GM18867 (cell line): Measurements from ENCODE around the gene RAD50.

Source experiments
- ATAC-seq: cut with Tn5 transposase; IDR thresholded peaks from one replicate; pipeline ENCODE4 v1.9.1; 2021; ENCODE audit warnings: mild to moderate bottlenecking, moderate library complexity; ENCODE audit not compliant: unreplicated experiment

Gene RAD50

DNA sequence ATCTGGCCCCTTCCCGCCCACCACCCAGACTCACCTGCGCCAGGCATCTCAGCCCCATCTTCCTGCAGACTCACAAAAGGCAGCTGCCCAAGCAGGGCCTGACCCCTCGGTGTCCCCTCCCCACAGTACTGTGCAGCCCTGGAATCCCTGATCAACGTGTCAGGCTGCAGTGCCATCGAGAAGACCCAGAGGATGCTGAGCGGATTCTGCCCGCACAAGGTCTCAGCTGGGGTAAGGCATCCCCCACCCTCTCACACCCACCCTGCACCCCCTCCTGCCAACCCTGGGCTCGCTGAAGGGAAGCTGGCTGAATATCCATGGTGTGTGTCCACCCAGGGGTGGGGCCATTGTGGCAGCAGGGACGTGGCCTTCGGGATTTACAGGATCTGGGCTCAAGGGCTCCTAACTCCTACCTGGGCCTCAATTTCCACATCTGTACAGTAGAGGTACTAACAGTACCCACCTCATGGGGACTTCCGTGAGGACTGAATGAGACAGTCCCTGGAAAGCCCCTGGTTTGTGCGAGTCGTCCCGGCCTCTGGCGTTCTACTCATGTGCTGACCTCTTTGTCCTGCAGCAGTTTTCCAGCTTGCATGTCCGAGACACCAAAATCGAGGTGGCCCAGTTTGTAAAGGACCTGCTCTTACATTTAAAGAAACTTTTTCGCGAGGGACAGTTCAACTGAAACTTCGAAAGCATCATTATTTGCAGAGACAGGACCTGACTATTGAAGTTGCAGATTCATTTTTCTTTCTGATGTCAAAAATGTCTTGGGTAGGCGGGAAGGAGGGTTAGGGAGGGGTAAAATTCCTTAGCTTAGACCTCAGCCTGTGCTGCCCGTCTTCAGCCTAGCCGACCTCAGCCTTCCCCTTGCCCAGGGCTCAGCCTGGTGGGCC is 103.1 kb downstream of the RAD50 start:
- no peak for ATAC-seq

DNA sequence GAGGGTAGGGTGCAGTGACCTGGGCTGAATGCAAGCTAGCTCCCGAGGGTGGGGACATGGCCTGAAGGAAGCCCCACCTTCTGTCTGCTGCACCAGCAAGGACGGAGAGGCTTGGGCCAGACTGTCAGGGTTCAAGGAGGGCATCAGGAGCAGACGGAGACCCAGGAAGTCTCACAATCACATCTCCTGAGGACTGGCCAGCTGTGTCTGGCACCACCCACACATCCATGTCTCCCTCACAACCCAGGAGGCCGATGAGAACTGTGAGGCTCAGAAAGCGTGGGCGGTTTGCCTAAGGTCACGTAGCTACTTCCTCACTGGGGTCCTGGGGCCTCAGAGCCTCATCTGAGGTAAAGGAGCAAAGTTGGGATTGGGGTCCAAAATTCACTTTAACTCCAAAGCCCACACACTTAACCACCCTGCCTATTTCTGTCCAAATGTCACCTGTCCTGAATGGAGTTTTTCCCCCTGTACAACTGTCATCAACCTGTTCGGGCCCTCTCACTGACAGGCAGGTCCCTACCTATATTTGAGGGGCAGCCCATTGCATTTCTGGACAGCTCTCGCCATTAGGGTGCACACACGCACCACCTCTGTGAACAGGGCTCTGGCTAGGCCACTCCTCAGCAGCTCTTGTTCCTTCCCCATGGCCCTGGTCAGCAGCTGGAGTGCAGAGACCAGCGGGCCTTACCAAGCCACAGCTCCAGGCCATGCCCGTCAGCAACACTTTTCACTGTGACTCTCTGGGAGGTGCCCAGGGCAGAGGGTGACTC is 104.6 kb downstream of the RAD50 start:
- no peak for ATAC-seq

DNA sequence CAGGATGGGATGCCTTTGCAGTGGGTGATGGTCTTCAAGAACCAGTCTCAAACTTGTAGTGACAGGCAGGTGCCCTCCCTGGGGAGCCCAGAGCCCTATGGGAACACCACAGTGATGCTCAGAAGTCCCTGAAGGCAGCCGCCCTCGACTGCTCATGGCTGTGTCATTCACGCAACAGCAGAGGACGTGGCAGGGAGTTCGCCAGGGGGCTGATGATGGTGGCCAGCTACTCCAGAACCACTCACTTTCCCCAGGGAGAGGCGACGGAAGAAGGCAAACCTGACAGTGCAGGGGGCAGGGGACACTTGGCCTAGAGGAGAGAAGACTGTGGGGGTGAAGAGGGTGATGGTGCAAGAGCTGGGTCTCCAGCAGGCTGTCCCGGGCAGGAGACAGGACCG is 105.2 kb downstream of the RAD50 start:
- no peak for ATAC-seq

DNA sequence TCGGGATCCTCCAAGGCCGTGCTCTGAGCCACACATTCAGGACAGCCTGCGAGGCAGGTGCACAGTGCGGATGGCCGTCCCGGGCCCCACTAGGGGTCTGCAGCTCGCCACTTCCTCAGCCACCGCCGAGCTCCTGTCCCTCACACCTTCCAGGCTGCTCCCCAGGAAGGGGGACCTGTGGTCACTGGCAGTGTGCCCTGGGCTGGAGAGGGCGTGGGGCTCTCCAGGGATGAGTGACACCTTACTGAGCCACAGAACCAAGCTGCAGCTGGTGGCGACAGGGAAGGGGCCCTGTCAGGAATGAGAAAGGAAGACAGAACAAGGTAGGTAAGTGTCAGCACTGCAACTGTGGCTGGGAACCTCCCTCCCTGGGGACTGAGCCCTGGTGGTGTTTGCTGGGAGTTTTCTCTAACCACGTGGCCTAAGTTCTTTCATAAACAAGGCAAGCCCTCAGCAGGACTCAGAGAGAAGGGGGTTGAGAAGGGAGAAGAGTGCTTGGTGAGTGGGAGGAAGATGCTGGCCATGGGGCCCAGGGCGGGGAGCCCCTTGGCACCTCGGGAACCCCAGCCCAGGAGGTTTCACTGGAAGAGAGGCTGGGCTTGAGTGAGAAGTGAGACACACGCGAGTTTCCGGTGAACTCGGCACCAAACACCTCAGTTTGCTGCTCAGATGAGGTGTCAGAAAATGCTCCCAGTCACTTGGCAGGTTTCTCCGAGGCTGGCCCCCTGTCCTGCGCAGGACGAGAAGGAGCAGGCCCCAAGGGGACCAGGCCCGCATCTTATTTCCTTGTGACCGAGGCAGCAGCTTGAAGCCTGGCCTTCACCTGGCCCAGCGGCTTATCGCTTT is 106.4 kb downstream of the RAD50 start:
- ATAC-seq: peak; percentile 53

DNA sequence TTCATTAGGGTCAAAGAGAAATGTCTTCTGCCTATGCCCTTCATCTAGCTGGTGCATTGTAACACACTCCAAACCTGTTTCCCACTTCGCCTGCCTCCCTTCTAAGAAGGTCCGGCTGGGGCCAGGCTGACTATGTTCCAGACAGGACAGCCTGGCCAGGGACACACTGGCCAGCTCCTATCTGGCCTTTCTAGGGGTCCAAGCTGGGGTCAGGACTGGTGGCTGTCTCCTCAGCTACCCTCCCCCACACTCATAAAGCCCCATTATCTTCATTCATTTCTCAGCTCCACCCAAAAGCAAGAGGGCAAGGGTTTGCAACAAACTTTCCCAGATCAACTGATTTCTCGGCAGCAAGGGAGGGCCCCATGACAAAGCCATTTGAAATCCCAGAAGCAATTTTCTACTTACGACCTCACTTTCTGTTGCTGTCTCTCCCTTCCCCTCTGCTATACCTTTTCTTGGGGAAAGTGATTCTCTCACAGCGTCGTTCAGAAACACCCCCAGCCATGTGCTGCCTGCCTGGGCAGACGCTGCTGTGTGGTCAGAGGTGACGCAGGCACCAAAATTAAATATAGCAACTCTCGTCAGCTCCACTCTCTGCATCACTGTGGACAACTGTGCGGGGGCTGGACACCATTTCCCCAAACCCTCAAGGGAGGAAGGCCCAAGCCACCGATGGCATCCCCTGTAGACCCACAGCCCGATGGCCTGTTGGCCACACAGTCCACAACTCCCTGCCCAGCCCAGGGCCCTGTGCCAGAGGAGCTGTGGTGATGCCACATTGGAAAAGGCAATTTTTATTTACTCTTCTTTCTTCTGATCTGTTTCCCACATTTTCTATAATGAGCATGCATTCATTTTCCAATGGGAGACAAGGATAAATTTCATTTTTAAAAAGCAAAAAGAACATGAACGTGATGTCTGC is 107.3 kb downstream of the RAD50 start:
- peak; percentile 66 for ATAC-seq

DNA sequence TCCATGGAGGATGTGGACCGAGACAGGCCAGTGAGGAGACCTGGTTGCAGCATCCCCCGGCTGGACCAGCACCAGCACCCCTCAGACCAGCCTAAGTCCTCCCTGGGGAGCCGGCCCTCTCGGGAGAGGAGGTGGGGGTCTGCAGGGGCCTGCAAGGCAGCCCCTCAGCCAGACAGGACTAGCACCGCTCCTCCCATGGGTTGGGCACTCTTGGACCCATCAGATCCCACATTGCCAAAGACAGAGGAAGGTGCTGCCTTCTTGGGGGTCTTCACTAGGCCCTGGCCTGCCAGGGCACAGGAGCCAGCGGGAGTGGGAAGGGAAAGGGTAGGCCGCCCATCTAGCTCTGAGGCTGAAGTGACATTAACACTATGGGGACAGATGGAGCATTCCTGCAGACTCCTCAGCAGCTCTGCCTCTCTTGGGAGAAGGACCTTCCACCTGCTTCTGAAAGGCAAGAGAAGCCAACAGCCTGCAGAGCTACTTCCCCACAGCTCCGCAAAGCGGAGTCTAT is 108.0 kb downstream of the RAD50 start:
- ATAC-seq: no peak

DNA sequence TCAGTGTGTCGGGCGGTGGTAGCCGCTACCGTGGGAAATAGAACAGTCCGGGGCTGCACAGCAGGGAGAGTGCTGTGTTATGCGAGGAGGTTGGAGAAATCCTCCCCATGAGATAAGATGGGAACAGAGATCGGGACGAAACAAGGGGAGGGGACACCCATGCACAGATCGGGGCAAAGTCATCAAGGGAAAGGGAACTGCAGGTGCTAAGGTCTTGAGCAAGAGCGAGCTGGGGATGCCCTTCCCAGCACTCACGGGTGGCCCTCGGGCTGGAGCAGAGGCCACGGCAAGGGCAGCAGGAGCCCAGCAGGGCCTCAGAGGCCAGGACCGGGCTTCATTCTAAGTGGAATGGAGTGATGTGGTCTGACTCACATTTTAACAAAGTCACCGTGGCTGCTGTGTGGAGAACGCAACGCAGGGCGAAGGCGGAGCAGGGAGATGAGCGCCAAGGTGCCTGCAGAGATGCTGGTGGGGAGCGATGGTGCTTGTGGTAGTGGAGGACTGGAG is 108.8 kb downstream of the RAD50 start:
- ATAC-seq: no peak

DNA sequence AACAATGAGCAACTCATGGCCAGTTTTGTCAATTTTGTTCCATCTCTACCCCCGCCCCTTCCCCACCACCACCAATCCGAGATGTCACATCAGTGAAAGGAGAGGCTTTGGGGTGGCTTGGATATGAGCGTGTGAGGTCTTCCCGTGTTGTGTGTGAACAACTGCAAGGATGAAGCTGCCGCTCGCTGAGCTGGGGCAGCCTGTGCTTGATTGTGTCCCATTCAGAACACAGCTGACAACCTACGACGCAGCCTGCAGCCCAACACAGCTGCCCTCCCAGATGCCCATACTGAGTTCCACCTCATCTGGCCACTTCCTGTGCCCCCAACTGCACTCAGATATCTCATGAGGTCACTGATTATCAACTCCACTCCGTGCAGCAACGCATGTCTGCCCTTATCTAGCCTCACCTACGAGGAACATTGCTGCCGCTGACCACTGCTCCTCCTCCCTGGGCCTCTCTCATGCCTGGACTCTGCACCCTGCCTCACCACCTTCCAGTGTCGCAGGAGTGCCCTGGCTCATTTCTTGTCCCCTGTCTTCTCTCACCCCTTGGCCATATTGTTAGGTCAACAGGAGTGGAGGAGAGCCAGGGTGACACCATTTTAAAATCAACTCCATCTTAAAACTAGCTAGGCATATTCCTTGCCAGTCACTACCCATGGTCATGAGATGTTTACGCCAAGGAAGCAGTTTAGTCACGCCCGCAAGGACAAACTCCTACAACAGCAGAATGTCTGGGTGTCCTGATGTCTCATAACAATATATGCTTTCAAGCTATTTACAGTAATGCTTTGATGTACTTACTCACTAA is 109.7 kb downstream of the RAD50 start:
- no peak for ATAC-seq

DNA sequence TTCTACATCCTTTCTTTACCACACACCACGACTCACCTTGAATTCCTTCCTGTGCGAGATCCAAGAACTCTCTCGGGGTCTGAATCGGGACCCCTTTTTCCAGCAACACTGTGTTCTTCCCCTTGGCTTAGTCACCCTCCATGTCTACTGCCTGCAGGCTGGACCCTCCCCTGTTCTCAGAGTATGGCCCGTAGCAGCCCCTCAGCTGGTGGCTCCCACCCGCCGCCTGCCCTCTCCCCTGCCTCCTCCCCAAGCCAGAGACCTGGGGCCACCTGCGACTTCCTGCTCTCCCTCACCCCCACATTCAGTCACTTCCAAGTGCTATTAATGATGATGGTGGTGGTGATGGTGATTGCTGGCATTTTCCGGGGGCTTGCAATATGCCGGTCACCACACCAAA is 110.5 kb downstream of the RAD50 start:
- no peak for ATAC-seq

DNA sequence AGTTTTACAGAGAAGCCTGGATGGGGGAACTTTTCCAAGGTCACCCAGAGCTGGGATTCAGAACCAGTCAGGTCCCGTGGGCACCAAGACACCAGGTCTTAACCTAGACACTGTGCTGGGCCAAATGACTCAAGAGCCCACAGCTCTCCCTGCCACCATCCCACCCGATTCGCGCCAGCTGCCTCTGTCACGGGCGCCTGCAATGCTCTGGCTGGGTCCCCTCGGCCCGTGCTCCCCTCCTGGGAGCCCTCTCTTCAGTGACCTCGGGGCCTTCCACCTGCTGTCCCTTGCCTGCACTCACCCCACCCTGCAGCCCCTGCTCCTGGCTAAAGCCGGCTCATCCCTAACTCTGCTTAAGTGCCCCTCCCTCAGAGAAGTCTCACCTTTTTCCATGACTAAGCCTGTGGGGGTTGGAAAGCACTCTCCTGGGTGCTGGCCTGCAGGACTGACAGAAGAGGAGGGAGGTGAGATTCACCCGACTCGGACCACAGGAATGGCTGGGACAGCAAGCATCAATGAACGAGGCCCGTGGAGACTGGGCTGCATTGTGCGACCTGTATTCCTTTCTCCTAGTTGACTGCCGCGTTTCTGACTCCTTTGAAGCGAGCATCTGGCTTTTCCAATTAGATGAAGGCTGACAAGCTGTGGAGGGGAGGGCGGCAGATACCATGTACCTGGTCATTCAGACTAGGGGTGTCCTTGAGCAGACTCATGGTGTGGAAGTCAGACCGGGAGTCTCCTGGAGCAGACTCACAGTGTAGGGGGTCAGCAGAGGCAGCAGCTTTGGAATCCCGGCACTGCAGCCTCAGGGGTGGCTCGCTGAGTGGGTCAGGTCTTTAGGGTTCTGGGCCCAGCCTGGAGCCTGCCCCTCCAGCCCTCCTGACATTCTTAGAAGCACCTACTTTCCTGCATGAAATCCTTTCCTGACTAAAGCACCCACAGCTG is 111.3 kb downstream of the RAD50 start:
- ATAC-seq: no peak

DNA sequence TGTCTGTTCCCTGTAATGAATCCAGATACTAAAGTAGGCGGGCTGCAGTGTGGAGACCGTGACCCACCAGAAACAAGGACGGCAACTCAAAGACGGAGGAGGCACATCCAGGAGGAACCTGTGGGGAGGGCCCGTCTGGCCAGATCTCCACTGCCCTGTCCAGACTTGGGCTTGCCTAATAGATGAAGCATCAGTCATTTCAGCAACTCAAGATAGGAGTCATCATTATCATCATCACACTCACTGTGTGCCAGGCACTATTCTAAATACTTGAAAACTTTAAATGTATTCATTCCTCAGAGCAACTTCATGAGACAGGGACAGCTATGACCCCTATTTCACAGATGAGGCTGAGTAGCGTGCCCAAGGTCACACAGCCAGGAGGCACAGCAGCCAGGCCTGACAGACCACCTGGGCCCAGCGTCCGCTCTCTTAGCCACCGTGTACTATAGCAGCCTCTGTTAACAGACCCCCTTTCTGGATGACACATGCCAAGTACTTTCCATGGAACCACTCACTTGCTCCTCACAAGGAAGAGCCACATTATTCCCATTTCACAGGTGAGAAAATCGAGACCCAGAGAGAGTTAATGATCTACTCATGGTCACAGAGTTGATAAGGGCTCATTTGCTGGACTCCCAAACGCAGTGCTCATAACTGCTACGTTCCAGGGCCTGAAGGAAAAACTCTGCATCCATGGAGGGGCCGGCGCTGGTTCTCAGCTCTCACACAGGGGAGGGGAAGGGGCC is 112.1 kb downstream of the RAD50 start:
- no peak for ATAC-seq

DNA sequence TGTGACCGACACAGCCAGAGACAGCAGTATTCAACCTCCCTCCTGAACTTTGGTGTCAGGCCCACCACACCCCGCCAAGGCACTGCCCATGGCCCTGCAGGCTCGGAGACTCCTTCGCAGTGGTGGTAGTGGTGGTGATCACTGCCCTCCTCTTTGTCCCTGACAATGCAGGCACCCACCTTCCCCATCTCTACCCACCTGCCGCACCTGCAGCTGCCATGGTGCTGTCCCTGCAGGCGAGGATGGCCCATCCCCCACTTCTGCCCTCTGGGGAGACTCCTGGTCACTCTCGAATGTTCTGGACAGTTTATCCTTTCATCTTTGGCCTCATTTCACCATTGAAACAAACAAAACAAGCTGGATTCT is 112.7 kb downstream of the RAD50 start:
- no peak for ATAC-seq

DNA sequence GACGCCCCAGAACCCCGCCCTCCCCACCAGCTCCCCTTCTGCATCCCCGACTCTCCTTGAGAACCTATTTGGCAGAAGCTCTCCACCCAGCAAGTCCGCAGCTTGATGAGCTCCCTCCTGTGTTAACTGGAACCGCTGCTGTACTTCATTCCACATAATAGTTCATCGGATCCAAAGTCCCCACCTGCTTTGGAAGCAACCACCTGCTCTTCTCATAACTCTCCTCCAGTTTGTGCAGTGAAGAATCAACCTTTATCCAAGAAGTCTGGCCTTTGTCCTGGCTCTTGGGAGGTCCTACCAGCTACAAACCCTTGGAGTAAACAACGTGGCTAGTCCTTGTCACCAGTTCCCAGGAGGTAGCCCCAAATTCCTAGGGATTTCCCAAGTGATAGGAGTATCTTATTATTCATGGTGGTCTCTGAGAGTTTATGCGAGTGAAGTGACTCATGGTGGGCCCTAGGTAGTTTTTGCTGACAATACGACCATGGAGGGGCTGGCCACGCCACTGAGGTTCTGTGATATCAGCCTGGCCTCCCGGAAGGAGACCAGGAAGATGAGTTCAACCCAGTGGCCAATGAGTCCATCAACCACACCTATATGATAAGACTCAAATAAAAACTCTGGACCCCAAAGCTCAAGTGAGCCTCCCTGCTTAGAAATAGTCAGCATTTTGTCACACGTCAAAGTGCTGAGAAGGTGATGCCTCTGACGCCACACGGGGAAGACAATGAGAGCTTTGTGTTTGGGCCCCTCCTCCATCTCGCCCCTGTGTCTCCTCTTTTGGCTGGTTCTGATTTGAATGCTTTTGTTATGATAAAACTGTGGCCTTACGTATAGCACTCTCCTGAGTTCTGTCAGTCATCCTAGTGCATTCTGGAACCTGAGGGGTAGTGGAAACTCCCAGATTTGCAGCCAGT is 113.4 kb downstream of the RAD50 start:
- no peak for ATAC-seq

DNA sequence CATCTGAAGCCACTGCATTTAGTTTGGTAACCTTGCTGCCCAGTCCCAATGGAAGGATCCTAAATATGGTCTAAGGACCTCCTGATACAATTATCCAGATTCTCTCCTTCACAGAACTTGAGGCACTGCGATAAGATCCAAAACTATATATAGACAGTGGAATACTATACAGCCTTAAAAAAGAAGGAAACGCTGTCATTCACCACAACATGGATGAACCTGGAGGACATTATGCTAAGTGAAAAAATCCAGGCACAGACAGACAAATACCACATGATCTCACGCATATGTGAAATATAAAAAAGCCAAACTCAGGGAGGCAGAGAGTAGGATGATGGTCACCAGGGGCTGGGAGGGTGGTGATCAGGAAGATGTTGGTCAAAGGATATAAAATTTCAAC is 114.2 kb downstream of the RAD50 start:
- no peak for ATAC-seq

DNA sequence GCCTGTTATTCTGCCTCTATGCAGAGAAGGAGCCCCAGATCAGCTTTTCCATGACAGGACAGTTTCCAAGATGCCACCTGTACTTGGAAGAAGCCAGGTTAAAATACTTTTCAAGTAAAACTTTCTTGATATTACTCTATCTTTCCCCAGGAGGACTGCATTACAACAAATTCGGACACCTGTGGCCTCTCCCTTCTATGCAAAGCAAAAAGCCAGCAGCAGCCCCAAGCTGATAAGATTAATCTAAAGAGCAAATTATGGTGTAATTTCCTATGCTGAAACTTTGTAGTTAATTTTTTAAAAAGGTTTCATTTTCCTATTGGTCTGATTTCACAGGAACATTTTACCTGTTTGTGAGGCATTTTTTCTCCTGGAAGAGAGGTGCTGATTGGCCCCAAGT is 116.7 kb downstream of the RAD50 start:
- ATAC-seq: no peak
